Vagina (tissue), 2 donors: ENCODE results near the gene CCDC186. TPM values are rescaled to one million over a fixed set of nuclear protein-coding genes. Genes with fewer than 3 reads are reported as not detected.
"Not testable (repeated sequence)": the region's sequence is repeated elsewhere in the genome, so short reads cannot be mapped to it uniquely, and the experiment has no call there.

Source experiments
- DNase-seq, 2 donors: peaks; one replicate each; pipeline ENCODE4 v3.0.0-alpha.2; 2017; ENCODE audit errors: extremely low spot score in 2 of 2
- H3K27ac ChIP-seq: fragments of 200-600 bp; sonication (generic); one replicate; pipeline ENCODE4 v1.5.1; 2019
- H3K27me3 ChIP-seq: fragments of 200-600 bp; sonication (generic); one replicate; pipeline ENCODE4 v1.5.1; 2019
- H3K36me3 ChIP-seq, 2 donors: fragments of 200-600 bp; sonication (generic); one replicate each; pipeline ENCODE4 v1.5.1; 2017 to 2019
- H3K4me1 ChIP-seq: fragments of 200-600 bp; sonication (generic); one replicate; pipeline ENCODE4 v1.5.1; 2019
- H3K4me3 ChIP-seq, 2 donors: fragments of 200-600 bp; sonication (generic); 1 replicate in 1 of 2; 2 replicates in 1 of 2; pipeline ENCODE4 v1.5.1; 2016 to 2019
- H3K9me3 ChIP-seq: fragments of 200-600 bp; sonication (generic); one replicate; pipeline ENCODE4 v1.5.1; 2019
- CTCF ChIP-seq, 3 experiments: fragments of 450-650 bp in 2 of 3; fragments of 200-600 bp in 1 of 3; sonication (generic) in 1 of 3; IDR thresholded peaks; one replicate each; pipeline ENCODE4 v1.5.1; 2017 to 2019; ENCODE audit warnings: antibody characterized with exemption in 3 of 3, mild to moderate bottlenecking in 2 of 3, moderate library complexity in 2 of 3
- POLR2A ChIP-seq, 2 donors: fragments of 450-650 bp; IDR thresholded peaks; one replicate each; pipeline ENCODE4 v1.6.1; 2017; ENCODE audit warnings: antibody characterized with exemption in 2 of 2, mild to moderate bottlenecking in 2 of 2, moderate library complexity in 2 of 2
- POLR2AphosphoS5 ChIP-seq, 2 donors: sonication (generic); formaldehyde crosslinking; IDR thresholded peaks; one replicate each; pipeline ENCODE4 v1.9.0; 2017; ENCODE audit warnings: antibody characterized with exemption in 2 of 2, mild to moderate bottlenecking in 2 of 2, low read depth in 1 of 2; ENCODE audit not compliant: insufficient read depth in 1 of 2
- intact Hi-C: fragments of 100-400 bp; cut with DNase I; formaldehyde crosslinking; loops from one replicate; pipeline ENCODE4 v1.15.1; 2023
- total RNA-seq: library from RNA; depleted of rRNA; stranded (reverse); fragments of >200 nt; gene quantifications from one replicate; pipeline ENCODE4 v1.2.3, GENCODE V29; 2016

The CCDC186 gene
- total RNA-seq, 1 donor from 2014 or later: 25.5 TPM

DNA sequence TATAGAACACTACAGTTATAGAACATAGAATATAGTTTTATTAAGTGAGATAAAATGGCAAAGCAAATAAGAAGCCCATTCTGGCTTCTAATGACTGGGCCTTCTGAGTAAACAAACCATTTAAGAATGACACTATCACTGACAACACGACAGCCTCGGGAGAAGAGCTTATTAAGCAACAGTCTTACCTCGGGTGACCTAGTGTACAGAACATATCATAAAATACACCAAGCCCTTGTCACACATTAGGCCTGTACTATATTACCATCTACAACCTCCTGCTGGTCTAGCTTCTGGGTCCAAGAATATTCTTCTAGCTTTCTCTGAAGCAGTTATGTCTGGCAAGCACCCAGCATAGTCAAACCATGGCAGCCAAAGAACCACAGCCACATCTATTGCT, 32.0 kb downstream of the CCDC186 start:
- H3K27ac ChIP-seq: no peak overlapping the region
- no peak for DNase-seq

DNA sequence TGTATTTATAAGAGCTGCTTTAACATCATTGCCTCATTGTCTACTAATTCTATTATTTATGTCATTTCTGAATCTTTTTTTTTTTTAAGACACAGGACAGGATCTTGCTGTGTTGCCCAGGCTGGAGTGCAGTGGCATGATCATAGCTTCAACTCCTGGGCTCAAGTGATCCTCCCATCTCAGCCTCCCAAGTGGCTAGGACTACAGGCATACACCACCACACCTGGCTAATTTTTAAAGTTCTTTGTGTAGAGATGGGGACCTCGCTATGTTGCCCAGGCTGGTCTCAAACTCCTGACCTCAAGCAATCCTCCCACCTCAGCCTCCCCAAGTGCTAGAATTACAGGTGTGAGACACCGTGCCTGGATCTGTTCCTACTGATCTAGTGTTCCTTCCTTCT, 33.2 kb downstream of the CCDC186 start:
- intact Hi-C loops, H3K27me3 ChIP-seq, H3K9me3 ChIP-seq, H3K4me3 ChIP-seq, H3K4me1 ChIP-seq, DNase-seq, H3K27ac ChIP-seq: not testable (repeated sequence)
- H3K36me3 ChIP-seq: peaks cover 0 to 34% of the 10 kb centered on the region in 2 donors

More for the DNA sequence above, 32.0 kb downstream of the CCDC186 start:
- H3K4me3 ChIP-seq: no peak overlapping the region
- TF ChIP-seq CTCF (IDR thresholded peaks at IDR 0.05): no peak
- intact Hi-C loops: no loop called here
- H3K4me1 ChIP-seq: no peaks in the 10 kb centered on the region
- H3K27me3 ChIP-seq: no peaks in the 10 kb centered on the region
- H3K9me3 ChIP-seq: no peaks in the 10 kb centered on the region
- peaks cover 0 to 22% of the 10 kb centered on the region in 2 donors for H3K36me3 ChIP-seq

DNA sequence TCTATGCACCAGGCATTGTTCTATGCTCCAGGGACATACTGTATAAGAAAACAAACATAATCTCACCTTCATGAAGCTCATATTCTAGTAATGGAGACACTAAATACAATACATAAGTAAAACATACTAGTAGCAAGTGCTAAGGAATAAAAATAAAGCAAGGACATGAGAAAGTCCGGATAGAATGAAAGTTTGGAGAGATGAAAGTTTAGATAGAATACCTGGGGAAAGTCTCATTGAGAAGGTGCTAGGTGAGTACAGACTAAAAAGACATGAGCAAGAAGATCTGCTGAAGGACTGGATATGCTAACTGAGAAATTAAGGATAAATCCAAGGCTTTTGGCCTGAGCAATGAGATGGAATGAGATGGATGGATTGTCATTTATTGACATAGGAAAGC, 34.0 kb downstream of the CCDC186 start:
- no peak overlapping the region for H3K4me3 ChIP-seq

DNA sequence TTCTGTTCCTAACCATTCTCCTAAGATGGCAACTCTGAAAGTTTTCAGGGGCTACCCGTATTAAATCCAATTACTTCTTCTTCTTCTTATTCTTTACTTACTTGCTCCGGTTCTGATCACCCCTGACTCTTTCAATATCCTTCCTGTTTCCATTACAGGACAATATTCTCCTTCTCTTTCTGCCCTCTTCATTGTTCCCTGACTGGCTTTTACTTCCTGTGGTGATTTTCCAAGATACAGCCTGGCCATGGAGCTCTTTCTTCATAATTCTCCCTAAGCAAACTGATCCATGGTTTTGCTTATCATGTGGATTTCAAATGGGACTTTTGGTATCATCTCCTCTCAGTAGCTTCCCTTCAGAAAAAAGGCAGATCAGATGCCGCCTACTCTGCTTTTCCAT, 35.4 kb downstream of the CCDC186 start:
- TF ChIP-seq POLR2A (IDR thresholded peaks at IDR 0.05) (no peak), CTCF (IDR thresholded peaks at IDR 0.05) (no peak), POLR2AphosphoS5 (IDR thresholded peaks at IDR 0.05; ENCODE audit: insufficient read depth in 1 of 2, low read depth in 1 of 2) (no peak)
- Histone ChIP-seq H3K27ac (no peak overlapping the region), H3K4me3 (no peak overlapping the region), H3K4me1 (no peaks in the 10 kb centered on the region), H3K36me3 (peaks cover 0 to 47% of the 10 kb centered on the region in 2 donors), H3K27me3 (no peaks in the 10 kb centered on the region), H3K9me3 (no peaks in the 10 kb centered on the region)
- intact Hi-C loops: no loop called here
- DNase-seq: no peak

More for the DNA sequence above, 34.0 kb downstream of the CCDC186 start:
- TF ChIP-seq POLR2A (IDR thresholded peaks at IDR 0.05) (no peak), POLR2AphosphoS5 (IDR thresholded peaks at IDR 0.05; ENCODE audit: insufficient read depth in 1 of 2, low read depth in 1 of 2) (no peak), CTCF (IDR thresholded peaks at IDR 0.05) (no peak)
- Histone ChIP-seq H3K27ac (no peak overlapping the region), H3K27me3 (no peaks in the 10 kb centered on the region), H3K9me3 (no peaks in the 10 kb centered on the region), H3K4me1 (no peaks in the 10 kb centered on the region), H3K36me3 (peaks cover 0 to 41% of the 10 kb centered on the region in 2 donors)
- intact Hi-C loops: no loop called here
- no peak for DNase-seq

DNA sequence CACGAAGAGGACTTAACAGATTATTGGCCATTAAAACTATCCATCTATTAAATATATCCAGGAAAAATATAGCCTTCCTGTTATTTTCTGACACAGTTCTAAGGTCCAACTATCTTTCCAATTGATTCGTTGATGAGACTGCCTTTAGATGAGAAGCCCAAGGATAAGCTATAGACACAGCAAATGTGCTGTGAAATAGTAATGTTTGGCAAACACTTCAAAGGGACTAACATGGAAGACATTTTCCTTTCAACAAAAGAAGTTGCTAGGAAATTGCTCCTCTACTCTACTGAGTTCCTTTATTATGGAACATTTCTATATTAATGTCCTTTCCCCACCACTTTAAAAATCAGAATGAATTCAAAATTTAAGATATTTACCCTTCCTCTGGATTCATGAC, 38.5 kb downstream of the CCDC186 start:
- no peaks in the 10 kb centered on the region for H3K4me1 ChIP-seq
- no peak overlapping the region for H3K27ac ChIP-seq
- H3K27me3 ChIP-seq: no peaks in the 10 kb centered on the region
- H3K4me3 ChIP-seq: no peak overlapping the region
- H3K9me3 ChIP-seq: no peaks in the 10 kb centered on the region
- intact Hi-C loops: no loop called here
- TF ChIP-seq POLR2A (IDR thresholded peaks at IDR 0.05) (no peak), POLR2AphosphoS5 (IDR thresholded peaks at IDR 0.05; ENCODE audit: insufficient read depth in 1 of 2, low read depth in 1 of 2) (no peak), CTCF (IDR thresholded peaks at IDR 0.05) (no peak)
- no peak for DNase-seq
- peaks cover 5 to 66% of the 10 kb centered on the region in 2 donors for H3K36me3 ChIP-seq

DNA sequence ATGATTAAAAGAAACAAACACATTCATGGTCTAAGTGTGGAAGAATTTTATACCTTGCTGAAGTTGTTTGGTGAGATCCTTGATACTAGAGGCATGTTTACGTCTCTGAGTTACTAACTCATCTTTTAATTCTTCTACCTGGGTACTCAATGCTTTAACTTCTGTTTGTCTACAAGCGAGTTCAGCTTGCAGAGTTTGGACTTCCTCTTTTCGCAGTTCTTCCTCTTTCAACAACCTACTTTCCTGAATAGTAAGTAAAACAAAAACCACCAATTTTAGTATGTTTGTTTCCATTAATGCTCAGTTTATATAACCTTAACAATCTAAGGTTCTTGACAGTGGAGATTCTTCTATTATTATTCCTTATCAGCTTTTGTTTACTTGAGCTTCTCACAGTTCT, 42.9 kb downstream of the CCDC186 start:
- no peaks in the 10 kb centered on the region for H3K4me1 ChIP-seq
- intact Hi-C loops: no loop called here
- H3K4me3 ChIP-seq: no peak overlapping the region
- no peak overlapping the region for H3K27ac ChIP-seq
- no peak for DNase-seq
- no peaks in the 10 kb centered on the region for H3K27me3 ChIP-seq
- H3K36me3 ChIP-seq: peaks cover 5 to 89% of the 10 kb centered on the region in 2 donors
- no peaks in the 10 kb centered on the region for H3K9me3 ChIP-seq
- TF ChIP-seq CTCF (IDR thresholded peaks at IDR 0.05) (no peak), POLR2AphosphoS5 (IDR thresholded peaks at IDR 0.05; ENCODE audit: insufficient read depth in 1 of 2, low read depth in 1 of 2) (no peak), POLR2A (IDR thresholded peaks at IDR 0.05) (no peak)
